ENCODE measurements around the gene ZFPM1.
"Not testable (repeated sequence)": the region's sequence is repeated elsewhere in the genome, so short reads cannot be mapped to it uniquely, and the experiment has no call there.

Gene ZFPM1

DNA sequence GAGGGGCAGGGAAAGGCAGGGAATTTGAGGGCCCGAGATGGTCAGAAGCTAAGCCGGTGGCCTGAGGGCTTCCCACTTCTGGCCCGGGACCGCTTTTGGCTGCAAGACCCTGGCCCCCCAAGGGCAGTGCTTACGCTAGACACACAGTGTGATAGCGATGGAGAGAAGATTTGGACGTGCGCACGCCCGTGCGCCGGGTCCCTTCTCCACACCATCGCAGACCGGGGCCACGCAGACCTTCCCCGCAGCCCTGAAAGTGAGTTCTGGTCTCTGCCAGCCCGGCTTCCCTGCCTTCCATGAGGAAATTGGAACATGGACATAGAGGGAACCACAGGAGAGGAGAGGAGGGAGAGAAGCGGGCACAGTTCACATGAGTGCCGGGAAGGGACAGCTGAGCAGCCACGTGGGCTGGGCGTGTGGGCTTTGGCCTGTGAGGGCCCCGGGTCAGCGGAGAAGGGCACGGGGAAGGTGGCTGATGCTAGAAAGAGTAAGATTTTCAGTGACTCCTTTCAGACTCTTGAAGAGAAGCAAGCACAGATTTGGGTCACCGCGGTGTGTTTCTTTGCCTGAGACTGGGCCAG, 23.8 kb downstream of the ZFPM1 start:
- no peak for DNase-seq (ENCODE audit: low spot score)
- peaks cover 13% of the 10 kb centered on the region for H3K4me1 Mint-ChIP-seq (ENCODE audit: low read depth)
- no peaks in the 10 kb centered on the region for H3K36me3 Mint-ChIP-seq (ENCODE audit: low read depth)
- no peaks in the 10 kb centered on the region for H3K9me3 Mint-ChIP-seq
- H3K4me3 Mint-ChIP-seq = no peak overlapping the region
- no peak overlapping the region for H3K27ac Mint-ChIP-seq
- H3K27me3 Mint-ChIP-seq (ENCODE audit: low read depth) = no peaks in the 10 kb centered on the region

DNA sequence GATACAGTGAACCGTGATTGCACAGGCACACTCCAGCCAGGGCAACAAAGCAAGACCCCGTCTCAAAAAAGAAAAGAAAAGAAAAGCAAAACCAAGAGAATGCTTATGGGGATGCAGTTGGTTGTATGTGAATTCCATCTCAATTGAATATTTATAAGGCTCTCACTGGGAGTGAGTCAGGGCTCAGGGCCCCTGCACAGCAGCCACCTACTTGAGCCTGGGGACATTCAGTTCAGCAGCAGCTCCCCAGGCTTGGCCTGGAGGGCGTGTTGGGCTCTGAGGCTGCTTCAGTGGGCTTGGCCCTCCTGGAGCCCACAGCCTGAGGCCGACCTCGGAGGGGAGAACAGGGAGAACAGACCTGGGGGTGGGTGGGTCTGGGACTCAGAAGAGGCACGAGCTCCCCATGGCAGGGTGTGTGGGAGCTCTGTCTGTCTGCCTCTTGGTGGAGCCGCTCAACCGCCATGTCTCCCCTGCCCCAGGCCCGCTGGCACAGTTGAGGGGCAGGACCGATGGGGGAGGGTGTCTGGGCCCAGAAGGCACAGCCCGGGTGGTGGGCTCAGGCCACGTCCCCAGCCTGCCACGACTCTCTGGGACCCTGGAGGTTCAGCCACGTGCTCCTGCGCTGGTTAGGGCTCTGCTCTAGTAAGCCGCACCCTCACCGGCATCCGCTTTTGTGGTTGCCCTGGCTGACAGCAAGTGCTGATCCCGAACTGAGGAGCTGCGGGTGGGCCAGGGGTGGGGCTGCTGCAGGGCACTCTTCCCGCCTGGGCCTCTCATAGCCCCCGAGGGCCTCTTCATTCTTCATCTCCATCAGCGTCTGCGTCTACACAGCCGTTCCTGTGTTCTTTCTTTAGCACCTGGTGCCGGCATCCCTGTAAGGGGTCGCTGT, 24.8 kb downstream of the ZFPM1 start:
- Mint-ChIP-seq H3K27me3 (ENCODE audit: low read depth) (no peaks in the 10 kb centered on the region), H3K27ac (no peak overlapping the region), H3K4me1 (ENCODE audit: low read depth) (peaks cover 13% of the 10 kb centered on the region), H3K4me3 (peak overlapping the region; percentile 43), H3K36me3 (ENCODE audit: low read depth) (no peaks in the 10 kb centered on the region), H3K9me3 (no peaks in the 10 kb centered on the region)
- DNase-seq (ENCODE audit: low spot score) = no peak

DNA sequence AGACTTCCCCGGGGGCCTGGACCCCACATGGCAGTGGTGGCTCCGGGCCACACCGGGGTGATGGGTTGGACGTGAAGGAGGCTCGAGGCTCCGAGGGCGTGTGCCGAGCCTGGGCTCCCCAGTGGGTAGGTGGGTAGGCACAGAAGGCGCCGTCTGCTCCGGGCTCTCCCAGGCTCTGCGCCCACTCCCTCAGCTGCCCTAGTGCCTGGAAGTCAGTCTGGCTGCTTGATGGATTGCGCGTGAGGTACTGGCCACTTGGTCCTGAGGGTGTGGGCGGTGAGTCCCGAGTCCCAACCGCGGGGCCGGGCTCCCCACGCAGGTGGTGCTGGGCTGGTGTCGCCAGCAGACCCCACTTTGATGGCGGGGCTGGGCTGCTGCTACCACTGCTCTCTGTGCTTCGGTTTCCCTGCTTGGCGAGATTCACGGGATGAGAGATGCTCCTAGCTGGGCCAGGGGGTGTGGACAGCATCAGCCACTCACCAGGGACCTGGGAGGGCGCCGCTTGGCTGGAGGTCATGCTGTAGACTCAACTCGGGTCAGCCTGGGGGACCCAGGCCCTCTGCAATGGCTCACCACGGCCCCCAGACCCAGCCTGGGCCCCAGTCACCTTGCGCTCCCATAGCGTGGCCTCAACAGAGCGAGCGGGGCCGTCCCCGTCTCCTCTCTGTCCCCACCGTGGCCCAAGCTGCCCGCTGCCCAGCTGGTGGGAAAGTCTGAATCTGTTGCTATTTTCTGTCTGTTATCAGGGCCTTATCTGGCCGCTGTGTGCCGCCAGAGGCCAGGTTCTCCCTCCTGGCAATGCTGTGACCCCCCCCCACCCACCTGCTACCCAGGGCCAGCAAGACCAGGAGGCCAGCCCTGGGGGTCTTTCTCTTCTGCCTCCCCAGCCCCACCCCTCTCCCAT, 26.1 kb downstream of the ZFPM1 start:
- peaks cover 13% of the 10 kb centered on the region for H3K4me1 Mint-ChIP-seq (ENCODE audit: low read depth)
- no peak overlapping the region for H3K4me3 Mint-ChIP-seq
- no peaks in the 10 kb centered on the region for H3K36me3 Mint-ChIP-seq (ENCODE audit: low read depth)
- H3K27ac Mint-ChIP-seq = no peak overlapping the region
- H3K27me3 Mint-ChIP-seq (ENCODE audit: low read depth) = no peaks in the 10 kb centered on the region
- DNase-seq (ENCODE audit: low spot score) = no peak
- no peaks in the 10 kb centered on the region for H3K9me3 Mint-ChIP-seq

DNA sequence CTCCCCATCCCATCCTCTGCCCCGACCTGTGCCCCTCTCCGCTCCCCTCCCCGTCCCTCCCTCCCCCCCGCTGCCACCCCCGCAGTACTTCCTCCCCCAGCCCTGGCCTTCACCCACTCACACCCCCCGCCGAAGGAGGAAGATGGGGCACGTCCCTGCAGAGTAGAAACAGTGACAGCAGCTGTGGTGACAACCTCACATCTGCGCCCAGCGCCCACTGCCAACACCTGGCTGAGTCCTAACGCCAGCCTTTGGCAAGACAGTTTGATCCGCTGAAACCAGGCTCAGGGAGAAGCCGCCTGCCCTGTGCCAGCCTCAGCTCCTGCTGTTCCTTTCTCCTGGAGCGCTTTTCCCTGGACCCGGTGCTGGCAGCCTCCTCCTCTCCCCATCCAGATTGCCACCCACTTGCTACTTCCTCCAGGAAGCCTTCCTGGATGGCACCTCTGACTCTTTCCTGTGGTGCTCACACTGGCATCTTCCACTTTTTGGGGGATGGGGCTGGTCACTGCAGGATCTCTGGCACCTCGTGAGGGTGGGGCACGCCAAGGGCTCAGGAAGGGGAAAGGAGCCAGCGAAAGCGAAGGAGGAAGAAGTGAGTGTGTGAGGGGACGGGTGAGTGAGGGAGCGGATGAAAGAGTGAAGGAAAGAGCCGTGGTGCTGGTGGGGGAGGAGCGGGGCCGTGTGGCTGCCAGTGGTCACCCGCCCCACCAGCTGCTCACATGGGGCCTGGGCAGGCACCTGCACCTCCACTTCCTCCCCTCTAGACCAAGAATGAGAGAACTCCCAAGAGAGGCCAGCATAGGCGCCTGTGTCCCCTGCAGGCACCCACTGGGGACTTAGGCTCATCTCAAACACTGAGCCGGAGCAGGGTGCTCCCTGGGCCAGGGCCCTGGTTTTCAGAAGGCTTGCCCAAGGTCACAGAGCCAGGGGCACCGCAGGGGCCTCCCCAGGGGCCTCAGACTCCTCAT, 27.0 kb downstream of the ZFPM1 start:
- DNase-seq (ENCODE audit: low spot score) = no peak
- Mint-ChIP-seq H3K27me3 (ENCODE audit: low read depth) (no peaks in the 10 kb centered on the region), H3K4me3 (no peak overlapping the region), H3K36me3 (ENCODE audit: low read depth) (no peaks in the 10 kb centered on the region), H3K27ac (no peak overlapping the region), H3K4me1 (ENCODE audit: low read depth) (peaks cover 13% of the 10 kb centered on the region), H3K9me3 (no peaks in the 10 kb centered on the region)

DNA sequence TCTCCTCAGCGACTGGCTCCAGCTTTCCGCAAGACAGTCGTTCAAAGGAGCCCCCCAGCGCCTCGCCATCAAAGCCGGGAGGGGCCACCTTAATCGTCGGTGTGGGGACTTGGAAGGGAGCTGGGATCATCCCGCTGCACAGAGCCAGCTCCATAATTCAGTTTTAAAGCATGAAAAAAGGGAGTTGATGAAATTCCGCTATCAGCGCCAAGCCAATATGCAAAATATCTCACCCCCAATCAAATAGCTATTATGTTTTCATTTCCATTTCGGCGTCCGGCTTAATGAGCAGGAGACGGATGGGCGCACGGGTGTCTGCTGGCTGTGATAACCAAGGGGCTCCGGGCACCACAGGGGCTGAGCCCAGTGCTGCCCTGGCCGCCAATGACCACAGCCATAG, 27.7 kb downstream of the ZFPM1 start:
- Mint-ChIP-seq H3K27me3 (ENCODE audit: low read depth) (no peaks in the 10 kb centered on the region), H3K36me3 (ENCODE audit: low read depth) (no peaks in the 10 kb centered on the region), H3K4me3 (no peak overlapping the region), H3K9me3 (no peaks in the 10 kb centered on the region), H3K4me1 (ENCODE audit: low read depth) (peaks cover 13% of the 10 kb centered on the region), H3K27ac (no peak overlapping the region)
- no peak for DNase-seq (ENCODE audit: low spot score)

DNA sequence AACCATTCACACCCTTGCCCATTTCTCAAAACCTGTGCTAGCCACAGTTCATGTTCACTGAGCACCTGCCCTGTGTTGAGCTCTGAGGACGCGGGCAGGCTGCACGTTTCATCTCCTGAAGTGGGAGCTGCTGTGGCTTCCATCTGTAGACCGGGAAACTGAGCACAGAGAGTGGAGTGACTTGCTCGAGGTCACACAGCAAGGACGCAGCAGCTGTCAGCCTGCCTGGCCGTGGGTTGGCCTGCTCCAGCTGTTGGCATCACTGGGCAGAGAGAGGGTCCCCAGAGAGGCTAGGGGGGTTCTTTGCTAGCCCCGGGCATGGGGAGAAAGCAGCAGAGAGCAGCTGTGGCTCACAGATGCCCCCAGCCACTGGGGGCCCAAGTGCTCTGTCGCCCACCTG, 28.8 kb downstream of the ZFPM1 start:
- Mint-ChIP-seq H3K27me3 (ENCODE audit: low read depth) (no peaks in the 10 kb centered on the region), H3K4me1 (ENCODE audit: low read depth) (peaks cover 11% of the 10 kb centered on the region), H3K36me3 (ENCODE audit: low read depth) (no peaks in the 10 kb centered on the region), H3K9me3 (no peaks in the 10 kb centered on the region), H3K4me3 (no peak overlapping the region), H3K27ac (peak overlapping the region; percentile 45)
- DNase-seq (ENCODE audit: low spot score) = no peak

DNA sequence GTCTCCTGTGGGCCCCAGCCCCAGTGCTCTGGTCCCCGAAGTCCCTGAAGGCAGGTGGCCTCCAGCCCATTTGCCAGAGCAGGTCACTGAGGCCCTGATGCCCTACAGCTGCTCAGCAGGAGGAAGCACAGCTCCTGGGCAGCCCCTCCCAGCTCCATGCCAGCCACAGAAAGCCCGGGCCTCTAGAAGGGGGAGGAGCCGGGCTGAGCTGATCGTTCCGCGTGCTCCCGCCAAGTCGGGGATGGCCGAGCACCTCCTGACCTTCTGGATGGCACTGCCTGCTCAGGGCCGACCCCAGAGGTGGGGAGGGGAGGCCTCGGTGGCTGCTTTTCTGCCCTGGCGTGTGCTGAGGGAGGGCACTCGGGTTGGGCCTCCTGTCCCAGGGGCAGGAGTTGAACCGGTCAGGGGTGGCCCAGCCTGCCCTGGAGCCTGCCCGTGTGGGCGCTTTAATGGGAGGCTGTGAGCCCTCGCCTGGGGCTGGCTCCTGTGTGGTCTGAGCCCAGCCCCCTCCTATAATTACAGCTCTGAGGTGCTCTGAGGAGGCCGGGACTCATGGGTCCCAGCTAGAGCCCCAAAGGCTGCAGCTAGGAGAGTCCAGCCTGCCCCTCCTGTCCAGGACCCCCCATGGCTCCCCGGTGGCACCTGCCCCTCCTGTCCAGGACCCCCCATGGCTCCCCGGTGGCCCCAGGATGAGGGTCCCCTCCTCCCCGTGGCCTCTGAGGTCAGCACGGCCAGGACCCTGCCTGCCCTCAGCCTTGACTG, 29.7 kb downstream of the ZFPM1 start:
- Mint-ChIP-seq H3K36me3 (ENCODE audit: low read depth) (no peaks in the 10 kb centered on the region), H3K27me3 (ENCODE audit: low read depth) (no peaks in the 10 kb centered on the region), H3K4me1 (ENCODE audit: low read depth) (peaks cover 6% of the 10 kb centered on the region), H3K27ac (no peak overlapping the region), H3K4me3 (no peak overlapping the region), H3K9me3 (no peaks in the 10 kb centered on the region)
- no peak for DNase-seq (ENCODE audit: low spot score)

DNA sequence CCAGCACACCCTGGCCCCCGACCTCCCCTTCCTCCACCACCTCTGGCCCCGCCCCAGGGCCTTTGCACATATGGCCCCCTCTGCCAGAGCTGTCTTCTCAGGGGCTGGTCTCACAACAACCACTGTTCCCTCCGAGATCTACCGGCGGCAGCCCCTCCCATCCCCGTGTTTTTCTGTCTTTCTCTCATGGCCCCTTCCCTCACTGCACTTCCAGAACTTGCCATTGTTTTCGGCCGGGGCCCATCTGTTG, 30.2 kb downstream of the ZFPM1 start:
- DNase-seq (ENCODE audit: low spot score) = no peak
- H3K4me1 Mint-ChIP-seq (ENCODE audit: low read depth) = peaks cover 3% of the 10 kb centered on the region
- no peak overlapping the region for H3K27ac Mint-ChIP-seq
- no peaks in the 10 kb centered on the region for H3K36me3 Mint-ChIP-seq (ENCODE audit: low read depth)
- no peak overlapping the region for H3K4me3 Mint-ChIP-seq
- H3K27me3 Mint-ChIP-seq (ENCODE audit: low read depth) = no peaks in the 10 kb centered on the region
- H3K9me3 Mint-ChIP-seq = no peaks in the 10 kb centered on the region

DNA sequence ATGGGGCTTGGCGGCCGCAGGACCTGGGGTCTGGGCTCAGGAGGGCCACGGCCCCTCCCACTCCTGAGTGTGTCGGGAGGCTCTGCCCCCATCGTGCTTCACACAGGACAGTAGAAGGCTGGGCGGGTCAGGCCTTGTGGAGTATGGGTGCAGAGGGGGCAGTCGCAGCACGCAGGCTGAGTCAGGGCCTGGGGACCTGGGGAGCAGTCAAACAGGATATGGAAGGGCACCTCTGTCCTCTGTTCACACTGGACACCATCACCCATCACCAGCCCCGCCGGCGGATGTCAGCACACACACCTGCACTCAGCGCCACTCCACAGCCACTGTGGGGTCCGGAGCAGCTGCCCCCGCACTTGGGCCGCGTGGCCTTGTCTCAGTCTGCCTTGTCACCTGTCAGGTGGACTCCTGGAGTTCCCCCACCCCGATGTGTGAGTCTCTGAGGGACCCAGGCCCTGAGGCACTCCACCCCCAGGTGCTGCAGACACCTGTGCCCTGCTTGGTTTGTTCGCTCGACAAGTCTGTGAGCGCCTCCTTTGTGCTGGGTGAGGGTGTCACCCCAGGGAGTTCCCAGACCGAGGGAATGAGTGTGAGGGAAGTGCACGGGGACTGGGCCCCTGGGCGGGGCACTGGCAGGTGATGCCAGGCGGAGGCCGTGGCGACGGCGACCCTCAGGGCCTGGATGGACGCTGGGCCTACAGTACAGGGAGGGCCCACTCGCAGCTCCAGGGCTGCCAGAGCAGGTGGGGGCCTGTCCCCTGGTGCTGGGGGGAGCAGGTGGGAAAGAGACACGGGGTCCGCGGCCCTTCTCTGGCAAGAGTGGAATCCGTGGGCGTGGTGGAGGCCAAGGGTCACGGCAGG, 31.7 kb downstream of the ZFPM1 start:
- Mint-ChIP-seq H3K27ac (no peak overlapping the region), H3K4me3 (no peak overlapping the region), H3K9me3 (no peaks in the 10 kb centered on the region), H3K27me3 (ENCODE audit: low read depth) (no peaks in the 10 kb centered on the region), H3K4me1 (ENCODE audit: low read depth) (no peaks in the 10 kb centered on the region), H3K36me3 (ENCODE audit: low read depth) (no peaks in the 10 kb centered on the region)
- no peak for DNase-seq (ENCODE audit: low spot score)

DNA sequence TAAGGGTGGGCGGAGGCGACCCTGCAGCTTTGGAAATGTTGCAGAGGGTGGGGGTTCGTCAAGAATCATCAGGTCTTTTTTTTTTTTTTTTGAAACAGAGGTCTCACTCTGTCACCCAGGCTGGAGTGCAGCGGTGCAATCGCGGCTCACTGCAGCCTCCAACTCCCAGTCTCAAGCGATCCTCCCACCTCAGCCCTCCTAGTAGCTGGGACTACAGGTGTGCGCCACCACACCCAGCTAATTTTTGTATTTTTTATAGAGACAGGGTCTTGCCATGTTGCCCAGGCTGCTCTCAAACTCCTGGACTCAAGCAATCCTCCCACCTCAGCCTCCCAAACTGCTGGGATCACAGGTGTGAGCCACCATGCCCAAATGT, 32.3 kb downstream of the ZFPM1 start:
- not testable (repeated sequence) for H3K4me3 Mint-ChIP-seq; H3K27ac Mint-ChIP-seq; H3K27me3 Mint-ChIP-seq (ENCODE audit: low read depth); DNase-seq (ENCODE audit: low spot score); H3K4me1 Mint-ChIP-seq (ENCODE audit: low read depth); H3K9me3 Mint-ChIP-seq; H3K36me3 Mint-ChIP-seq (ENCODE audit: low read depth)

DNA sequence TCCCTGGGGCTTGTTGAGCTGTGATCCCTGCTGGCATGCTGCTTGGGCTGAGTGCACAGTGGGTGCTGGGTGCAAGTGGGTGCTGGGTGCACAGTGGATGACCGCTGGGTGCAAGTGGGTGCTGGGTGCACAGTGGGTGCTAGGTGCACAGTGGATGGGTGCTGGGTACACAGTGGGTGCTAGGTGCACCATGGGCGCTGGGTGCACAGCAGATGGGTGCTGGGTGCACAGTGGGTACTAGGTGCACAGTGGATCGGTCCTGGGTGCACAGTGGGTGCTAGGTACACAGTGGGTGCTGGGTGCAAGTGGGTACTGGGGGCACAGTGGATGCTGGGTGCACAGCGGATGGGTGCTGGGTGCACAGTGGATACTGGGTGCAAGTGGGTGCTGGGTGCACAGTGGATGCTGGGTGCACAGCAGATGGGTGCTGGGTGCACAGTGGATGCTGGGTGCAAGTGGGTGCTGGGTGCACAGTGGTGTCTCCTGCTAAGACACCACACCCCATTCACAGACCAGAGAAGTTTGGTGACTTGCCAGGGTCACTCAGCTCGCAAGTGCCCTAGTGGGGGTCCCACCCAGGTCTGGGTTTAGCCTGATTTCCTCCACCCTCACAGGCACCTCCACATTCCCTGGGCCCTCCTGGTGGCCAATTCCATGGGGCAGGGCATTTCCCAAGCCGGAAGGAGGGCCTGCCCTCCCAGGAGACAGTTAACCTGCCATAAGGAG, 33.5 kb downstream of the ZFPM1 start:
- DNase-seq (ENCODE audit: low spot score) = no peak
- Mint-ChIP-seq H3K36me3 (ENCODE audit: low read depth) (no peaks in the 10 kb centered on the region), H3K4me3 (no peak overlapping the region), H3K4me1 (ENCODE audit: low read depth) (no peaks in the 10 kb centered on the region), H3K27ac (no peak overlapping the region), H3K9me3 (no peaks in the 10 kb centered on the region), H3K27me3 (ENCODE audit: low read depth) (no peaks in the 10 kb centered on the region)

DNA sequence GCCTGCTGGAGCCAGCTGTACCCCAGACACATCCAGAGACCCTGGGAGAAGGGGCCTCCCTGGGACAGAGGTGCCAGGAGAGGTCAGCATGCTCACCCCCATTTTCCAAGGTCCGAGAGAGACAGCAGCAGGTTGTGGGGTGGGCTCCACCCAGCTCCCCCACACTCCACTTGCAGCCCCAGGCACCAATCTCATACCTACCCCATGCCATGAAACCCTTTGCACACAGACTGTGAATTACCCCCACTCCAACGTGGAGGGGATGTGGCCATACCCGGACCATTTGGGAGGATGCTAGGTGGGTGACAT, 34.0 kb downstream of the ZFPM1 start:
- H3K9me3 Mint-ChIP-seq = no peaks in the 10 kb centered on the region
- no peaks in the 10 kb centered on the region for H3K27me3 Mint-ChIP-seq (ENCODE audit: low read depth)
- no peak for DNase-seq (ENCODE audit: low spot score)
- no peaks in the 10 kb centered on the region for H3K4me1 Mint-ChIP-seq (ENCODE audit: low read depth)
- no peak overlapping the region for H3K27ac Mint-ChIP-seq
- no peak overlapping the region for H3K4me3 Mint-ChIP-seq
- no peaks in the 10 kb centered on the region for H3K36me3 Mint-ChIP-seq (ENCODE audit: low read depth)

Measured in T-helper 2 cell treated with Interferon-gamma antibody and Interleukin-4, amounts not matched to agents 5 μg/mL and 100 μg/mL, for 36 hours (primary cell).